ENCODE measurements around the gene ZNF556.

Gene ZNF556

GRCh38 chr19:2867025-2867991 is at the start of gene ZNF556:
Gene ZNF556 (plus strand): TSS chr19:2867335. CDS start chr19:2867422, 87 bp downstream.
- peak in 1 of 2 experiments; percentile 22 for DNase-seq
- TF ChIP-seq GATA1 (IDR thresholded peaks at IDR 0.05; ENCODE audit: low read depth, low read length), result no peak
- no peak for TF ChIP-seq POLR2A (IDR thresholded peaks at IDR 0.05; ENCODE audit: low read length)

DNA sequence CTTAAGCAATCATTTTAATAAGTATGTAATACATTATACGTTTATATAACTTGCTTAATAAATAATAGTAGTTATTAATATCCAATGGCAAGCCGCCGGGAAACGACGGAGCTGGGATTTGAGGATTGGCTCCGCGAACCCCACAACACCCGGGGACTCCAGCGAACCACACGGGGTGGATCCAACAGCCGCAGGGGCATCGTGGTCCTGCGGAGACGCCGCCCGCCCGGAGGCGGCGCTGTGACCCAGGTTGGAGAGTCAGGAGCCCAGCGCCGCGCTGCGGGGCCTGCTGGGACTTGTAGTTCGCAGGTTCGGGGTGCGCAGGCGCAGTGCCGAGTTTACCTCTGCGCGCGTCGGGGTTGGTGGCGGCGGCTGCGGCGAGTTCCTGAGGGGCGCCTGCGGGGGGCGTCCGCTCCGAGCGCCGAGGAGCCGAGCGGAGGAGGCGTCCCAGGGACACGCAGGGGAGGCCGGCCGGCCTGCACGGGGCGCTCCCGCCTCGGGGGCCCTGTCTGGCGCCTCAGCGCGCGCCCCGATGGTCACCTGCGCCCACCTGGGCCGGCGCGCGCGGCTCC is 47.5 kb upstream of the ZNF556 start, which contains the start of gene ZNF554:
Gene ZNF554, plus strand, starts transcription at position 329 of the 572 bp plus-strand sequence. Its CDS starts 204 bp downstream, at position 533.
- peak; percentile 97 to 98 for DNase-seq
- TF ChIP-seq POLR2A (IDR thresholded peaks at IDR 0.05; ENCODE audit: low read length) (peak; percentile 22), GATA1 (IDR thresholded peaks at IDR 0.05; ENCODE audit: low read depth, low read length) (no peak)

DNA sequence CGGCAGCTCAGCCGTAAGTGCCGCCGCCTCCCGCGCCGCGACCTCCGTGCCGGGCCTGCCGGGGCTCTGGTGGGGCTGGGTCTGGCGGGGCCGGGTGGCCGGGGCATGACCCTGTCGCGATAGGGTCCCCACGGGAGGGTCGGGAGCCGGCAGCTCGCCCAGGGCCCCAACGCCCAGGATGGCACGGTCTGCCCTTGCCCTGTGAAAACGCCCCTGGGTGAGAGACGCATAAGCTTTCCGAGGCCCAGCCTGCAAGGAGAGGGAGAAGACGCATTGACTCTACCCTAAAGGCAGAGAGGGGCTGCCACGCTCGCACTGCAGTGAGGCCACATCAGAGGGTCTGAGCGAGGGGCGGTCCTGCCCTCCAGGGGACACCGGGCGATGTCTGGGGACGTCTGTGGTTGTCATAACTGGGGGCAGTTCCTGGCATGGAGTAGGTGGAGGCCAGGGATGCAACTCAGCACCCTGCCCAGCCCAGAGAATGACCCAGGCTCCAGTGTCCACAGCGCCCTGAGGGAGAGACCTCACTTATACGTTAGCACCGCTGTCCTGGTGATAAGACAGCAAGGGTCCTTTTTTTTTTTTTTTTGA is 46.9 kb upstream of the ZNF556 start:
- DNase-seq, result peak in 1 of 2 experiments; percentile 49
- TF ChIP-seq POLR2A (IDR thresholded peaks at IDR 0.05; ENCODE audit: low read length) (no peak), GATA1 (IDR thresholded peaks at IDR 0.05; ENCODE audit: low read depth, low read length) (no peak)

- TF ChIP-seq GATA1 (IDR thresholded peaks at IDR 0.05; ENCODE audit: low read depth, low read length) (no peak), POLR2A (IDR thresholded peaks at IDR 0.05; ENCODE audit: low read length) (no peak)
- no peak for DNase-seq
Observed at GRCh38 chr19:2822846-2823245, 44.3 kb upstream of the ZNF556 start.

- no peak for DNase-seq
- TF ChIP-seq GATA1 (IDR thresholded peaks at IDR 0.05; ENCODE audit: low read depth, low read length) (no peak), POLR2A (IDR thresholded peaks at IDR 0.05; ENCODE audit: low read length) (no peak)
Observed at GRCh38 chr19:2823646-2824045, 43.5 kb upstream of the ZNF556 start.

DNA sequence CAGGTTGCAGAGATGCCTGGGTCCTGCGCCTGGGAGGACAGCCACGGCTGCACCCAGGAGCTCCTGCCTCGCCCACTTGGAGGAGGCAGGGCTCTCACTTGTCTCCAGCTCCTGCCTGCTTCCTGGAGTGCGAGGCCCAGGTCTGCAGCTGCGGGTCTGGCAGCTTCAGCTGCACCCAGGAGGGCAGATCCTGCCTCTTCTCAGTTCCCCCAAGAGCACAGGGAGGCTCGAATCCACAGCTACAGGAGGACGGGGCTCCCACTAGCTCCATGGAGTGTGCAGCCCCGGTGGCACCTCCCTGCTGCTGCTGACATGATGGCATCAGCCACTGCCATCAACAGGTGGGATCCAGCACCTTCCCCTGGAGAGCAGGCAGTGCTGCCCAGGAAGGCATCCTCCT is 43.0 kb upstream of the ZNF556 start:
- TF ChIP-seq GATA1 (IDR thresholded peaks at IDR 0.05; ENCODE audit: low read depth, low read length) (no peak), POLR2A (IDR thresholded peaks at IDR 0.05; ENCODE audit: low read length) (no peak)
- DNase-seq, result no peak

DNA sequence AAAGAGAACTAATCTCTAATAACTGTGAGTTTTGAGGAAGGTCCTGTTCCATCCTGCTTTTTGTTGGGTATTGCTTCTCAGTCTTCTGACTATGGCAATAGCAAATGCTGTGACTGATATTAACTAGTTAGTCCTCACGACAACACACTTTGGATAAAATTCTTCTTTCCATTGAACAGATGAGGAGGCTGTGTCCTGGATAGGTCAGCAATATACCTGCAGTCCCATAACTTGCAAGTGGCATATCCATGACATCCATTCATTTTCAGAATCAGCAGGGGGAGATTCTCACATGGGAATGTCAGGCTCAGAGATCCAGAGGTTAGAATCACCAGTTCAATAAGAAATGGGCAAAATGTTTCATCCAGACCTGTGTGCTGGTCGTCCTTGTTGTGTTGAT is 40.1 kb upstream of the ZNF556 start:
- DNase-seq, result no peak
- TF ChIP-seq GATA1 (IDR thresholded peaks at IDR 0.05; ENCODE audit: low read depth, low read length) (no peak), POLR2A (IDR thresholded peaks at IDR 0.05; ENCODE audit: low read length) (no peak)

GRCh38 chr19:2827840-2828489 is 39.2 kb upstream of the ZNF556 start:
- no peak for DNase-seq
- TF ChIP-seq GATA1 (IDR thresholded peaks at IDR 0.05; ENCODE audit: low read depth, low read length) (no peak), POLR2A (IDR thresholded peaks at IDR 0.05; ENCODE audit: low read length) (no peak)

DNA sequence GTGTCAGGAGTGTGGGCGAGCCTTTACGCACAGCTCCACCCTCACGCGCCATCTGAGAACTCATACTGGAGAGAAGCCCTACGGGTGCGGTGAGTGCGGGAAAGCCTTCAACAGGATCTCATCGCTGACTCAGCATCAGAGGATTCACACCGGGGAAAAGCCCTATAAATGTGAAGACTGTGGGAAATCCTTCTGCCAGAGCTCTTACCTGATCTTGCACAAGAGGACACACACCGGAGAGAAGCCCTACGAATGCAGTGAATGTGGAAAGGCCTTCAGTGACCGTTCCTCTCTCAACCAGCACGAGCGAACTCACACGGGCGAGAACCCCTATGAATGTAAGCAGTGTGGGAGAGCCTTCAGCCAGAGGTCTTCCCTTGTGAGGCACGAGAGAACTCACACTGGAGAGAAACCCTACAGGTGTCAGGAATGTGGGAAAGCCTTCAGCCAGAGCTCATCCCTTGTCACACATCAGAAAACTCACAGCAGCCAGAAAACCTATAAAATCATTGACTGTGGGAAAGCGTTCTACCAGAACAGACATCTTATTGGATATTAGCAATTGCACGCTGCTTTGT is 32.8 kb upstream of the ZNF556 start:
- TF ChIP-seq GATA1 (IDR thresholded peaks at IDR 0.05; ENCODE audit: low read depth, low read length) (no peak), POLR2A (IDR thresholded peaks at IDR 0.05; ENCODE audit: low read length) (no peak)
- DNase-seq, result no peak

GRCh38 chr19:2837430-2837829 is 29.7 kb upstream of the ZNF556 start:
- TF ChIP-seq POLR2A (IDR thresholded peaks at IDR 0.05; ENCODE audit: low read length) (no peak), GATA1 (IDR thresholded peaks at IDR 0.05; ENCODE audit: low read depth, low read length) (no peak)
- DNase-seq, result no peak

- peak; percentile 95 to 97 for DNase-seq
- TF ChIP-seq POLR2A (IDR thresholded peaks at IDR 0.05; ENCODE audit: low read length) (peak; percentile 22), GATA1 (IDR thresholded peaks at IDR 0.05; ENCODE audit: low read depth, low read length) (no peak)
Observed at GRCh38 chr19:2840794-2841791, 26.0 kb upstream of the ZNF556 start, which contains the start of gene ZNF555. Gene ZNF555 (plus strand): TSS chr19:2841475. CDS start chr19:2841573, 98 bp downstream.

All from erythroblast (primary cell).